Hepatocyte (in vitro differentiated cells): ENCODE data around the gene ST6GAL1.

Experiments
- CTCF ChIP-seq: fragments of 200-600 bp; sonication (generic); IDR thresholded peaks from 2 replicates; pipeline ENCODE4 v1.5.1; 2016; ENCODE audit warnings: antibody characterized with exemption, mild to moderate bottlenecking; ENCODE audit not compliant: poor library complexity
- EZH2 ChIP-seq: fragments of 200-600 bp; sonication (generic); IDR thresholded peaks from 2 replicates; pipeline ENCODE4 v1.6.1; 2016; ENCODE audit warnings: antibody characterized with exemption, mild to moderate bottlenecking, borderline replicate concordance
- EZH2phosphoT487 ChIP-seq: fragments of 200-600 bp; sonication (generic); IDR thresholded peaks from one replicate; pipeline ENCODE4 v1.6.1; 2018; ENCODE audit warnings: antibody characterized with exemption, mild to moderate bottlenecking, low read depth, moderate library complexity; ENCODE audit not compliant: unreplicated experiment, severe bottlenecking

- TF ChIP-seq CTCF (no peak), EZH2 (no peak), EZH2phosphoT487 (no peak)
Observed at GRCh38 chr3:186997473-186997939, 67.2 kb downstream of the ST6GAL1 start.
